ENCODE measurements around the gene EYA2. TPM values are rescaled to one million over a fixed set of nuclear protein-coding genes. Genes with fewer than 3 reads are reported as not detected.

EYA2 gene
- total and polyA plus RNA-seq, 2 donors from 2014 or later: 2.6 to 7.9 TPM

- H3K4me3 ChIP-seq (ENCODE audit: low read length in 3 of 3): no peak overlapping the region
- H3K9me3 ChIP-seq (ENCODE audit: control insufficient read depth in 2 of 3, insufficient read depth in 1 of 3, low read length in 3 of 3): no peaks in the 10 kb centered on the region
- H3K4me1 ChIP-seq (ENCODE audit: control insufficient read depth in 2 of 3, insufficient read depth in 2 of 3, low read depth in 1 of 3, low read length in 3 of 3): peaks cover 0 to 2% (median 0%) of the 10 kb centered on the region in 3 donors
- H3K27ac ChIP-seq (ENCODE audit: low read depth in 2 of 2, low read length in 2 of 2): no peak overlapping the region
- intact Hi-C loops (cut with DNase I): no loop called here
- TF ChIP-seq CTCF (IDR thresholded peaks at IDR 0.05; ENCODE audit: borderline replicate concordance, extremely low read depth, insufficient read depth): no peak
- no peaks in the 10 kb centered on the region for H3K36me3 ChIP-seq (ENCODE audit: control insufficient read depth in 2 of 3, insufficient read depth in 3 of 3, low read length in 3 of 3)
- no peak overlapping the region for H3K9ac ChIP-seq (ENCODE audit: low read length in 3 of 3)
- DNase-seq (no peak), FAIRE-seq (no peak)
- H3K27me3 ChIP-seq (ENCODE audit: control insufficient read depth, insufficient read depth, low read length): peaks cover 39% of the 10 kb centered on the region
Observed at GRCh38 chr20:46900826-46901225, 6.2 kb downstream of the EYA2 start.

GRCh38 chr20:46901638-46902037 is 7.0 kb downstream of the EYA2 start:
- Histone ChIP-seq H3K9me3 (ENCODE audit: control insufficient read depth in 2 of 3, insufficient read depth in 1 of 3, low read length in 3 of 3) (no peaks in the 10 kb centered on the region), H3K36me3 (ENCODE audit: control insufficient read depth in 2 of 3, insufficient read depth in 3 of 3, low read length in 3 of 3) (no peaks in the 10 kb centered on the region), H3K27me3 (ENCODE audit: control insufficient read depth, insufficient read depth, low read length) (peaks cover 32% of the 10 kb centered on the region), H3K9ac (ENCODE audit: low read length in 3 of 3) (no peak overlapping the region), H3K27ac (ENCODE audit: low read depth in 2 of 2, low read length in 2 of 2) (no peak overlapping the region), H3K4me3 (ENCODE audit: low read length in 3 of 3) (no peak overlapping the region), H3K4me1 (ENCODE audit: control insufficient read depth in 2 of 3, insufficient read depth in 2 of 3, low read depth in 1 of 3, low read length in 3 of 3) (peaks cover 0 to 2% (median 0%) of the 10 kb centered on the region in 3 donors)
- FAIRE-seq (no peak), DNase-seq (no peak)
- intact Hi-C loops (cut with DNase I): no loop called here
- no peak for TF ChIP-seq CTCF (IDR thresholded peaks at IDR 0.05; ENCODE audit: borderline replicate concordance, extremely low read depth, insufficient read depth)

GRCh38 chr20:46903256-46903655 is 8.6 kb downstream of the EYA2 start:
- no peaks in the 10 kb centered on the region for H3K9me3 ChIP-seq (ENCODE audit: control insufficient read depth in 2 of 3, insufficient read depth in 1 of 3, low read length in 3 of 3)
- H3K4me1 ChIP-seq (ENCODE audit: control insufficient read depth in 2 of 3, insufficient read depth in 2 of 3, low read depth in 1 of 3, low read length in 3 of 3): no peaks in the 10 kb centered on the region
- no peak overlapping the region for H3K27ac ChIP-seq (ENCODE audit: low read depth in 2 of 2, low read length in 2 of 2)
- DNase-seq (no peak), FAIRE-seq (no peak)
- H3K4me3 ChIP-seq (ENCODE audit: low read length in 3 of 3): no peak overlapping the region
- no peak for TF ChIP-seq CTCF (IDR thresholded peaks at IDR 0.05; ENCODE audit: borderline replicate concordance, extremely low read depth, insufficient read depth)
- no peak overlapping the region for H3K9ac ChIP-seq (ENCODE audit: low read length in 3 of 3)
- H3K36me3 ChIP-seq (ENCODE audit: control insufficient read depth in 2 of 3, insufficient read depth in 3 of 3, low read length in 3 of 3): no peaks in the 10 kb centered on the region
- intact Hi-C loops (cut with DNase I): no loop called here
- H3K27me3 ChIP-seq (ENCODE audit: control insufficient read depth, insufficient read depth, low read length): peaks cover 16% of the 10 kb centered on the region

- no peak for TF ChIP-seq CTCF (IDR thresholded peaks at IDR 0.05; ENCODE audit: borderline replicate concordance, extremely low read depth, insufficient read depth)
- H3K9ac ChIP-seq (ENCODE audit: low read length in 3 of 3): no peak overlapping the region
- intact Hi-C loops (cut with DNase I): no loop called here
- H3K36me3 ChIP-seq (ENCODE audit: control insufficient read depth in 2 of 3, insufficient read depth in 3 of 3, low read length in 3 of 3): no peaks in the 10 kb centered on the region
- FAIRE-seq (no peak), DNase-seq (no peak)
- no peak overlapping the region for H3K27ac ChIP-seq (ENCODE audit: low read depth in 2 of 2, low read length in 2 of 2)
- H3K4me3 ChIP-seq (ENCODE audit: low read length in 3 of 3): no peak overlapping the region
- no peaks in the 10 kb centered on the region for H3K9me3 ChIP-seq (ENCODE audit: control insufficient read depth in 2 of 3, insufficient read depth in 1 of 3, low read length in 3 of 3)
- H3K4me1 ChIP-seq (ENCODE audit: control insufficient read depth in 2 of 3, insufficient read depth in 2 of 3, low read depth in 1 of 3, low read length in 3 of 3): no peaks in the 10 kb centered on the region
- peaks cover 10% of the 10 kb centered on the region for H3K27me3 ChIP-seq (ENCODE audit: control insufficient read depth, insufficient read depth, low read length)
Observed at GRCh38 chr20:46903937-46904336, 9.3 kb downstream of the EYA2 start.

Measured in kidney (tissue), 14 donors.